ENCODE measurements around the gene KRTAP5-4. TPM values are rescaled to one million over a fixed set of nuclear protein-coding genes. Genes with fewer than 3 reads are reported as not detected.

The KRTAP5-4 gene
- total and polyA plus RNA-seq, 10 donors: not detected

- DNase-seq: peak; percentile 55
- H3K4me3 ChIP-seq: no peak overlapping the region
- peaks cover 0 to 61% (median 4%) of the 10 kb centered on the region in 7 donors for H3K27me3 ChIP-seq (replicated peaks in 1 of 7)
- no peaks in the 10 kb centered on the region for H3K36me3 ChIP-seq
- no peak overlapping the region for H3K27ac ChIP-seq
- 81 to 91% (median 88%) methylated on average over 7 to 9 of the region's 9 CpGs for WGBS, 5 donors
- intact Hi-C loops (cut with DNase I; ENCODE audit: low total_unique reads): loop anchor here (10.0 kb wide), 1 partner anchor 499 kb away; no protein-coding TSS in a partner anchor
- TF ChIP-seq CTCF (IDR thresholded peaks at IDR 0.05 in 8 of 11, conservative IDR thresholded peaks at IDR 0.05 in 3 of 11): no peak
- no peak for TF ChIP-seq POLR2A (IDR thresholded peaks at IDR 0.05)
- TF ChIP-seq POLR2AphosphoS5 (IDR thresholded peaks at IDR 0.05): no peak
- peaks cover 5 to 42% (median 25%) of the 10 kb centered on the region in 6 donors for H3K4me1 ChIP-seq
- H3K9me3 ChIP-seq: no peaks in the 10 kb centered on the region
Measured at GRCh38 chr11:1656061-1656441, 34.1 kb upstream of the KRTAP5-4 start.

- TF ChIP-seq CTCF (IDR thresholded peaks at IDR 0.05 in 8 of 11, conservative IDR thresholded peaks at IDR 0.05 in 3 of 11): no peak
- TF ChIP-seq POLR2AphosphoS5 (IDR thresholded peaks at IDR 0.05): no peak
- no peak for TF ChIP-seq POLR2A (IDR thresholded peaks at IDR 0.05)
- H3K36me3 ChIP-seq: no peaks in the 10 kb centered on the region
- no peaks in the 10 kb centered on the region for H3K9me3 ChIP-seq
- H3K4me3 ChIP-seq: no peak overlapping the region
- 68 to 85% (median 80%) methylated on average over 14 to 26 of the region's 26 CpGs for WGBS, 5 donors
- peak; percentile 55 for DNase-seq
- peak overlapping the region in 4 of 8 donors; percentile 21 to 54 (median 52) for H3K27ac ChIP-seq
- H3K27me3 ChIP-seq (replicated peaks in 1 of 7): peaks cover 0 to 58% (median 4%) of the 10 kb centered on the region in 7 donors
- peaks cover 5 to 42% (median 25%) of the 10 kb centered on the region in 6 donors for H3K4me1 ChIP-seq
- intact Hi-C loops (cut with DNase I; ENCODE audit: low total_unique reads): loop anchor here (10.0 kb wide), 1 partner anchor 499 kb away; no protein-coding TSS in a partner anchor
Measured at GRCh38 chr11:1655168-1656060, 33.5 kb upstream of the KRTAP5-4 start.

- DNase-seq: peak; percentile 76
- 33 to 46% (median 38%) methylated on average over 15 to 21 of the region's 21 CpGs for WGBS, 5 donors
Measured at GRCh38 chr11:1654388-1655167, 32.6 kb upstream of the KRTAP5-4 start.

More at GRCh38 chr11:1654388-1655167, 32.6 kb upstream of the KRTAP5-4 start:
- intact Hi-C loops (cut with DNase I; ENCODE audit: low total_unique reads): loop anchor here (5.0 to 10.0 kb wide), 3 partner anchors 38 to 500 kb away; partner anchors contain the start of gene SYT8
- Histone ChIP-seq H3K27ac (peak overlapping the region in 4 of 8 donors; percentile 21 to 54 (median 52)), H3K4me1 (peaks cover 5 to 41% (median 25%) of the 10 kb centered on the region in 6 donors), H3K4me3 (no peak overlapping the region), H3K27me3 (replicated peaks in 1 of 7) (peaks cover 0 to 49% (median 4%) of the 10 kb centered on the region in 7 donors), H3K9me3 (no peaks in the 10 kb centered on the region), H3K36me3 (no peaks in the 10 kb centered on the region)
- TF ChIP-seq CTCF (IDR thresholded peaks at IDR 0.05 in 8 of 11, conservative IDR thresholded peaks at IDR 0.05 in 3 of 11) (no peak), POLR2AphosphoS5 (IDR thresholded peaks at IDR 0.05) (peak; percentile 72 to 83 (median 76)), POLR2A (IDR thresholded peaks at IDR 0.05) (no peak)

Data from spleen (tissue), 11 donors.